ENCODE data around the gene HIGD1A. TPM values are rescaled to one million over a fixed set of nuclear protein-coding genes. Genes with fewer than 3 reads are reported as not detected.

Gene HIGD1A
- total RNA-seq, 1 donor from 2014 or later = 35.9 TPM

GRCh38 chr3:42742688-42743087 lies 61.6 kb downstream of the HIGD1A start:
- Mint-ChIP-seq H3K4me1 (peaks cover 25% of the 10 kb centered on the region), H3K4me3 (no peak overlapping the region), H3K27ac (no peak overlapping the region), H3K9me3 (no peaks in the 10 kb centered on the region), H3K27me3 (no peaks in the 10 kb centered on the region), H3K36me3 (ENCODE audit: low read depth) (no peaks in the 10 kb centered on the region)
- intact Hi-C loops (cut with micrococcal nuclease) = loop anchor here (5.0 to 10.0 kb wide), 2 partner anchors 80 to 498 kb away; no protein-coding TSS in a partner anchor
- TF ChIP-seq CTCF (IDR thresholded peaks at IDR 0.05) = no peak
- POLR2A ChIA-PET = no interaction called here
- DNase-seq = no peak
- no peak for ATAC-seq (ENCODE audit: low read depth)
- CTCF ChIA-PET = interaction anchor here (1.4 to 2.6 kb wide), 2 partner anchors 37 to 139 kb away, joined by 3 to 6 read pairs; no protein-coding TSS in a partner anchor

GRCh38 chr3:42742259-42742658 lies 62.0 kb downstream of the HIGD1A start:
- TF ChIP-seq CTCF (IDR thresholded peaks at IDR 0.05) = no peak
- H3K4me1 Mint-ChIP-seq = peaks cover 21% of the 10 kb centered on the region
- no peak overlapping the region for H3K4me3 Mint-ChIP-seq
- DNase-seq = no peak
- ChIA-PET CTCF (interaction anchor here (1.4 to 2.6 kb wide), 2 partner anchors 37 to 139 kb away, joined by 3 to 6 read pairs; no protein-coding TSS in a partner anchor), POLR2A (no interaction called here)
- intact Hi-C loops (cut with micrococcal nuclease) = loop anchor here (5.0 to 10.0 kb wide), 2 partner anchors 80 to 497 kb away; no protein-coding TSS in a partner anchor
- no peaks in the 10 kb centered on the region for H3K27me3 Mint-ChIP-seq
- no peaks in the 10 kb centered on the region for H3K9me3 Mint-ChIP-seq
- ATAC-seq (ENCODE audit: low read depth) = no peak
- H3K36me3 Mint-ChIP-seq (ENCODE audit: low read depth) = no peaks in the 10 kb centered on the region
- H3K27ac Mint-ChIP-seq = no peak overlapping the region

GRCh38 chr3:42741796-42742195 lies 62.5 kb downstream of the HIGD1A start:
- Mint-ChIP-seq H3K4me1 (peaks cover 21% of the 10 kb centered on the region), H3K27me3 (no peaks in the 10 kb centered on the region), H3K4me3 (no peak overlapping the region), H3K27ac (no peak overlapping the region), H3K9me3 (no peaks in the 10 kb centered on the region), H3K36me3 (ENCODE audit: low read depth) (no peaks in the 10 kb centered on the region)
- CTCF ChIA-PET = interaction anchor here (1.4 to 2.6 kb wide), 2 partner anchors 38 to 140 kb away, joined by 3 to 6 read pairs; no protein-coding TSS in a partner anchor
- POLR2A ChIA-PET = no interaction called here
- no peak for TF ChIP-seq CTCF (IDR thresholded peaks at IDR 0.05)
- DNase-seq (no peak), ATAC-seq (ENCODE audit: low read depth) (no peak)
- intact Hi-C loops (cut with micrococcal nuclease) = loop anchor here (5.0 to 10.0 kb wide), 2 partner anchors 79 to 497 kb away; no protein-coding TSS in a partner anchor

GRCh38 chr3:42739401-42740158 lies 64.7 kb downstream of the HIGD1A start:
- H3K27ac Mint-ChIP-seq = no peak overlapping the region
- H3K27me3 Mint-ChIP-seq = no peaks in the 10 kb centered on the region
- H3K36me3 Mint-ChIP-seq (ENCODE audit: low read depth) = no peaks in the 10 kb centered on the region
- no peak for TF ChIP-seq CTCF (IDR thresholded peaks at IDR 0.05)
- H3K9me3 Mint-ChIP-seq = no peaks in the 10 kb centered on the region
- POLR2A ChIA-PET = no interaction called here
- CTCF ChIA-PET = no interaction called here
- H3K4me3 Mint-ChIP-seq = no peak overlapping the region
- intact Hi-C loops (cut with micrococcal nuclease) = loop anchor here (5.0 to 10.0 kb wide), 2 partner anchors 77 to 495 kb away; no protein-coding TSS in a partner anchor
- peaks cover 21% of the 10 kb centered on the region for H3K4me1 Mint-ChIP-seq
- DNase-seq = no peak
- ATAC-seq (ENCODE audit: low read depth) = no peak

GRCh38 chr3:42736531-42736930 lies 67.8 kb downstream of the HIGD1A start:
- intact Hi-C loops (cut with micrococcal nuclease) = no loop called here
- Mint-ChIP-seq H3K27ac (no peak overlapping the region), H3K27me3 (no peaks in the 10 kb centered on the region), H3K36me3 (ENCODE audit: low read depth) (no peaks in the 10 kb centered on the region), H3K4me3 (no peak overlapping the region), H3K9me3 (no peaks in the 10 kb centered on the region), H3K4me1 (peaks cover 17% of the 10 kb centered on the region)
- CTCF ChIA-PET = no interaction called here
- POLR2A ChIA-PET = no interaction called here
- TF ChIP-seq CTCF (IDR thresholded peaks at IDR 0.05) = no peak
- ATAC-seq (ENCODE audit: low read depth) = no peak
- DNase-seq = no peak
